SK-N-SH treated with all-trans-retinoic acid at 6 μM for 48 hours (cell line): Measurements from ENCODE around the gene PDE8A.
A peak's percentile ranks its signal among the peaks of the same experiment; 100 is the strongest.

Source experiments
- ATAC-seq: fragments of 200-7000 bp; cut with Tn5 transposase; 3 replicates; pipeline ENCODE4 v1.9.1; 2020; ENCODE audit warnings: mild to moderate bottlenecking, moderate library complexity
- ARNTL ChIP-seq: fragments of 450-650 bp; formaldehyde crosslinking; IDR thresholded peaks from 2 replicates; pipeline ENCODE4 v1.5.0; 2020; ENCODE audit warnings: low read depth, mild to moderate bottlenecking, moderate library complexity, borderline replicate concordance
- BACH2 ChIP-seq: fragments of 250-450 bp; sonication (Bioruptor Pico); IDR thresholded peaks from 2 replicates; pipeline ENCODE4 v1.9.0; 2021; ENCODE audit warnings: mild to moderate bottlenecking, borderline replicate concordance
- CREB5 ChIP-seq: fragments of 250-450 bp; sonication (Bioruptor Pico); IDR thresholded peaks from 2 replicates; pipeline ENCODE4 v1.5.1; 2020; ENCODE audit warnings: low read depth, mild to moderate bottlenecking, moderate library complexity
- ISL1 ChIP-seq: fragments of 250-450 bp; sonication (Bioruptor Pico); IDR thresholded peaks from 2 replicates; pipeline ENCODE4 v2.1.2; 2022; ENCODE audit warnings: mild to moderate bottlenecking, moderate library complexity
- PATZ1 ChIP-seq: fragments of 250-450 bp; sonication (Bioruptor Pico); IDR thresholded peaks from 2 replicates; pipeline ENCODE4 v1.8.0; 2020; ENCODE audit warnings: mild to moderate bottlenecking, moderate library complexity, borderline replicate concordance
- RARB ChIP-seq: fragments of 250-450 bp; sonication (Bioruptor Pico); IDR thresholded peaks from 2 replicates; pipeline ENCODE4 v1.8.0; 2021; ENCODE audit warnings: mild to moderate bottlenecking, moderate library complexity
- SNAI2 ChIP-seq: fragments of 250-450 bp; sonication (Bioruptor Pico); IDR thresholded peaks from 2 replicates; pipeline ENCODE4 v1.5.0; 2020; ENCODE audit warnings: mild to moderate bottlenecking, moderate library complexity
- TCF4 ChIP-seq: fragments of 250-450 bp; sonication (Bioruptor Pico); IDR thresholded peaks from 2 replicates; pipeline ENCODE4 v1.8.0; 2021; ENCODE audit warnings: mild to moderate bottlenecking, moderate library complexity, borderline replicate concordance
- TOX ChIP-seq: fragments of 250-450 bp; sonication (Bioruptor Pico); IDR thresholded peaks from 2 replicates; pipeline ENCODE4 v1.8.0; 2021; ENCODE audit warnings: mild to moderate bottlenecking, moderate library complexity, borderline replicate concordance
- ZC3H10 ChIP-seq: fragments of 250-450 bp; sonication (Bioruptor Pico); IDR thresholded peaks from 2 replicates; pipeline ENCODE4 v1.5.1; 2021; ENCODE audit warnings: mild to moderate bottlenecking, moderate library complexity
- ZFP3 ChIP-seq: fragments of 250-450 bp; sonication (Bioruptor Pico); IDR thresholded peaks from 2 replicates; pipeline ENCODE4 v1.5.0; 2020; ENCODE audit warnings: mild to moderate bottlenecking, moderate library complexity
- ZNF565 ChIP-seq: fragments of 450-650 bp; formaldehyde crosslinking; conservative IDR thresholded peaks from 2 replicates; pipeline ENCODE4 v1.5.0; 2020; ENCODE audit warnings: low read depth, mild to moderate bottlenecking, moderate library complexity
- ZNF70 ChIP-seq: fragments of 450-650 bp; formaldehyde crosslinking; IDR thresholded peaks from 2 replicates; pipeline ENCODE4 v1.5.0; 2020; ENCODE audit warnings: mild to moderate bottlenecking, moderate library complexity
- TF ChIP-seq, protein P1 (sequence below): fragments of 250-450 bp; sonication (Bioruptor Pico); IDR thresholded peaks from 2 replicates; pipeline ENCODE4 v1.5.0; 2020; ENCODE audit warnings: mild to moderate bottlenecking, moderate library complexity
- TF ChIP-seq, protein P2 (sequence below): fragments of 250-450 bp; sonication (Bioruptor Pico); IDR thresholded peaks from 2 replicates; pipeline ENCODE4 v1.8.0; 2021; ENCODE audit warnings: low read depth, mild to moderate bottlenecking, moderate library complexity, borderline replicate concordance

PDE8A gene

GRCh38 chr15:85137489-85138168 lies 156.0 kb downstream of the PDE8A start:
- no peak for ATAC-seq
- no peak for TF ChIP-seq TOX
- TF ChIP-seq ISL1 (CRISPR knock-in tag): peak; percentile 59

GRCh38 chr15:85139391-85139790 lies 157.7 kb downstream of the PDE8A start:
- ATAC-seq: no peak
- TF ChIP-seq TOX (no peak), TCF4 (CRISPR knock-in tag) (no peak), CREB5 (no peak), SNAI2 (CRISPR knock-in tag) (no peak), ZC3H10 (no peak), PATZ1 (CRISPR knock-in tag) (no peak), ZNF70 (no peak), ISL1 (CRISPR knock-in tag) (no peak), ZFP3 (CRISPR knock-in tag) (no peak)
- TF ChIP-seq, protein P1, sequence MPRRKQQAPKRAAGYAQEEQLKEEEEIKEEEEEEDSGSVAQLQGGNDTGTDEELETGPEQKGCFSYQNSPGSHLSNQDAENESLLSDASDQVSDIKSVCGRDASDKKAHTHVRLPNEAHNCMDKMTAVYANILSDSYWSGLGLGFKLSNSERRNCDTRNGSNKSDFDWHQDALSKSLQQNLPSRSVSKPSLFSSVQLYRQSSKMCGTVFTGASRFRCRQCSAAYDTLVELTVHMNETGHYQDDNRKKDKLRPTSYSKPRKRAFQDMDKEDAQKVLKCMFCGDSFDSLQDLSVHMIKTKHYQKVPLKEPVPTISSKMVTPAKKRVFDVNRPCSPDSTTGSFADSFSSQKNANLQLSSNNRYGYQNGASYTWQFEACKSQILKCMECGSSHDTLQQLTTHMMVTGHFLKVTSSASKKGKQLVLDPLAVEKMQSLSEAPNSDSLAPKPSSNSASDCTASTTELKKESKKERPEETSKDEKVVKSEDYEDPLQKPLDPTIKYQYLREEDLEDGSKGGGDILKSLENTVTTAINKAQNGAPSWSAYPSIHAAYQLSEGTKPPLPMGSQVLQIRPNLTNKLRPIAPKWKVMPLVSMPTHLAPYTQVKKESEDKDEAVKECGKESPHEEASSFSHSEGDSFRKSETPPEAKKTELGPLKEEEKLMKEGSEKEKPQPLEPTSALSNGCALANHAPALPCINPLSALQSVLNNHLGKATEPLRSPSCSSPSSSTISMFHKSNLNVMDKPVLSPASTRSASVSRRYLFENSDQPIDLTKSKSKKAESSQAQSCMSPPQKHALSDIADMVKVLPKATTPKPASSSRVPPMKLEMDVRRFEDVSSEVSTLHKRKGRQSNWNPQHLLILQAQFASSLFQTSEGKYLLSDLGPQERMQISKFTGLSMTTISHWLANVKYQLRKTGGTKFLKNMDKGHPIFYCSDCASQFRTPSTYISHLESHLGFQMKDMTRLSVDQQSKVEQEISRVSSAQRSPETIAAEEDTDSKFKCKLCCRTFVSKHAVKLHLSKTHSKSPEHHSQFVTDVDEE (CRISPR knock-in tag): no peak
- TF ChIP-seq, protein P2, sequence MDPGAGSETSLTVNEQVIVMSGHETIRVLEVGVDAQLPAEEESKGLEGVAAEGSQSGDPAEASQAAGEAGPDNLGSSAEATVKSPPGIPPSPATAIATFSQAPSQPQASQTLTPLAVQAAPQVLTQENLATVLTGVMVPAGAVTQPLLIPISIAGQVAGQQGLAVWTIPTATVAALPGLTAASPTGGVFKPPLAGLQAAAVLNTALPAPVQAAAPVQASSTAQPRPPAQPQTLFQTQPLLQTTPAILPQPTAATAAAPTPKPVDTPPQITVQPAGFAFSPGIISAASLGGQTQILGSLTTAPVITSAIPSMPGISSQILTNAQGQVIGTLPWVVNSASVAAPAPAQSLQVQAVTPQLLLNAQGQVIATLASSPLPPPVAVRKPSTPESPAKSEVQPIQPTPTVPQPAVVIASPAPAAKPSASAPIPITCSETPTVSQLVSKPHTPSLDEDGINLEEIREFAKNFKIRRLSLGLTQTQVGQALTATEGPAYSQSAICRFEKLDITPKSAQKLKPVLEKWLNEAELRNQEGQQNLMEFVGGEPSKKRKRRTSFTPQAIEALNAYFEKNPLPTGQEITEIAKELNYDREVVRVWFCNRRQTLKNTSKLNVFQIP (CRISPR knock-in tag): no peak
- TF ChIP-seq, all 23 proteins: peak for 0

DNA sequence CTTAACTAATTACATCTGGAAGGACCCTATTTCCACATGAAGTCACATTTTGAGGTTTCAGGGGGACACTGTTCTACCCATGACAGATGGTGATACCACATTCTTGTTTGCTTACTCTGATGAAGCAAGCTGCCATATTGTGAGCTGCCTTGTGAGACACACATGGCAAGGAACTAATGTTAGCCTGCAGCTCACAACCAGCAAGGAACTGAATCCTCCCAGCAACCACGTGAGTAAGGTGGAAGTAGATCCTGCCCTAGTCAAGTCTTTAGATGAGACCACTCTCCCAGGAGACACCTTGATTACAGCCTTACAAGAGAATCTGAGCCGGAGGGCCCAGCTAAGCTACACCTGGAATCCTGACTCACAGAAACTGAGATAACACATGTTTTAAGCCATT lies 160.1 kb downstream of the PDE8A start:
- peak; percentile 57 for ATAC-seq
- TF ChIP-seq RARB (no peak), CREB5 (no peak), ARNTL (no peak), BACH2 (CRISPR knock-in tag) (no peak), ZNF70 (no peak), ZNF565 (CRISPR knock-in tag) (no peak), TOX (no peak)
- TF ChIP-seq, protein P2 (CRISPR knock-in tag): no peak
- TF ChIP-seq, protein P1 (CRISPR knock-in tag): no peak
